GM12878 (cell line): Measurements from ENCODE around the gene CSF1. TPM values are rescaled to one million over a fixed set of nuclear protein-coding genes. Genes with fewer than 3 reads are reported as not detected.

ENCODE experiments used
- ATAC-seq: fragments of 200-7000 bp; cut with Tn5 transposase; 3 replicates; pipeline ENCODE4 v1.9.1; 2020; ENCODE audit warnings: mild to moderate bottlenecking, moderate library complexity
- BruUV-seq: library from RNA; stranded (reverse); fragments of 400-500 nt; replicated peaks from 2 replicates; lab custom pipeline; 2021; lab: Mats Ljungman, UMichigan
- CTCF ChIA-PET: fragments of 300-600 bp; sonication (Branson Sonifier 250); formaldehyde crosslinking; extraction: SDS; loops from one replicate; lab custom pipeline; 2021; ENCODE audit warnings: inconsistent platforms; lab: Yijun Ruan, JAX
- POLR2A ChIA-PET: fragments of 350-600 bp; formaldehyde crosslinking; extraction: SDS; loops from one replicate; lab custom pipeline; 2021; ENCODE audit warnings: inconsistent platforms; lab: Charles Lee
- RAD21 ChIA-PET: fragments of 300-600 bp; sonication (Branson Sonifier 250); formaldehyde crosslinking; loops from one replicate; lab custom pipeline; 2023; ENCODE audit warnings: antibody characterized with exemption; ENCODE audit not compliant: unreplicated experiment; lab: Charles Lee
- SMC1A ChIA-PET: fragments of 300-600 bp; sonication (Branson Sonifier 250); formaldehyde crosslinking; loops from one replicate; lab custom pipeline; 2023; ENCODE audit not compliant: unreplicated experiment, uncharacterized antibody; lab: Charles Lee
- DNase-seq: peaks from one replicate; pipeline ENCODE4 v3.0.0-alpha.2; 2011; ENCODE audit warnings: low read depth, low spot score
- FAIRE-seq: peaks from 3 replicates; lab custom pipeline; 2011; peaks lifted over from hg19 to GRCh38; lab: Jason Lieb, UNC
- H2AFZ ChIP-seq: 2 replicates; pipeline ENCODE4 v1.6.0; 2011; ENCODE audit warnings: low read depth, low read length, control low read depth; ENCODE audit not compliant: control insufficient read depth
- H3K27ac ChIP-seq: 2 replicates; pipeline ENCODE4 v1.5.1; 2011; ENCODE audit warnings: control low read depth; ENCODE audit not compliant: control insufficient read depth, insufficient read depth
- H3K27me3 ChIP-seq, 2 experiments: replicated peaks in 1 of 2; 2 replicates each; pipeline versions ENCODE4 v1.6.0 to v1.6.1; 2011; ENCODE audit warnings: low read length in 1 of 2; ENCODE audit not compliant: control insufficient read depth in 2 of 2, insufficient read depth in 2 of 2
- H3K36me3 ChIP-seq, 2 experiments: 2 replicates each; pipeline ENCODE4 v1.5.1; 2011; ENCODE audit warnings: low read length in 1 of 2; ENCODE audit not compliant: control insufficient read depth in 2 of 2, insufficient read depth in 2 of 2
- H3K4me1 ChIP-seq: 2 replicates; pipeline ENCODE4 v1.6.1; 2011; ENCODE audit warnings: mild to moderate bottlenecking, low read length, moderate library complexity, mixed read lengths; ENCODE audit not compliant: control insufficient read depth, insufficient read depth
- H3K4me2 ChIP-seq: 2 replicates; pipeline ENCODE4 v1.6.0; 2011; ENCODE audit warnings: control low read depth; ENCODE audit not compliant: control insufficient read depth, insufficient read depth
- H3K4me3 ChIP-seq: fragments of 200-600 bp; sonication (generic); 2 replicates; pipeline ENCODE4 v1.5.1; 2016
- H3K79me2 ChIP-seq: 2 replicates; pipeline ENCODE4 v1.6.0; 2011; ENCODE audit warnings: low read length; ENCODE audit not compliant: control insufficient read depth, insufficient read depth
- H3K9ac ChIP-seq: 2 replicates; pipeline ENCODE4 v1.8.0; 2011; ENCODE audit warnings: low read length, control low read depth, mixed read lengths; ENCODE audit not compliant: control insufficient read depth, insufficient read depth
- H3K9me3 ChIP-seq: replicated peaks from 3 replicates; pipeline ENCODE4 v1.5.1; 2011; ENCODE audit warnings: mild to moderate bottlenecking, low read length; ENCODE audit not compliant: control insufficient read depth, insufficient read depth
- H4K20me1 ChIP-seq: 2 replicates; pipeline ENCODE4 v1.6.0; 2011; ENCODE audit not compliant: control insufficient read depth, insufficient read depth
- ATF2 ChIP-seq: IDR thresholded peaks from 2 replicates; pipeline ENCODE4 v1.6.1; 2012; ENCODE audit warnings: low read length, inconsistent platforms
- BHLHE40 ChIP-seq, 2 experiments: fragments of 450-650 bp in 1 of 2; IDR thresholded peaks; 2 replicates each; pipeline ENCODE4 v1.6.1; 2011 to 2017; ENCODE audit warnings: low read depth in 2 of 2, borderline replicate concordance in 1 of 2, improper control_type of control experiment in 1 of 2, low read length in 1 of 2, mild to moderate bottlenecking in 1 of 2
- CEBPB ChIP-seq, 2 experiments: fragments of 150-350 bp in 1 of 2; IDR thresholded peaks; 2 replicates each; pipeline ENCODE4 v1.6.1; 2012 to 2014; ENCODE audit warnings: low read depth in 2 of 2, low read length in 2 of 2, borderline replicate concordance in 1 of 2, inconsistent platforms in 1 of 2
- E4F1 ChIP-seq: fragments of 450-650 bp; IDR thresholded peaks from 2 replicates; pipeline ENCODE4 v1.6.1; 2018; ENCODE audit warnings: borderline replicate concordance, mild to moderate bottlenecking; ENCODE audit not compliant: partially characterized antibody
- EP300 ChIP-seq, 2 experiments: fragments of 150-350 bp in 1 of 2; IDR thresholded peaks; 2 replicates each; pipeline ENCODE4 v1.6.1; 2011 to 2012; ENCODE audit warnings: low read depth in 2 of 2, low read length in 2 of 2, borderline replicate concordance in 1 of 2, improper control_type of control experiment in 1 of 2, inconsistent platforms in 1 of 2; ENCODE audit not compliant: control insufficient read depth in 1 of 2
- JUND ChIP-seq: IDR thresholded peaks from 2 replicates; pipeline ENCODE4 v1.6.1; 2012; ENCODE audit warnings: low read depth, mild to moderate bottlenecking, low read length, improper control_type of control experiment, moderate library complexity
- RB1 ChIP-seq: fragments of 450-650 bp; formaldehyde crosslinking; IDR thresholded peaks from 2 replicates; pipeline ENCODE4 v1.6.1; 2017; ENCODE audit warnings: mild to moderate bottlenecking, borderline replicate concordance
- TAF1 ChIP-seq: IDR thresholded peaks from 2 replicates; pipeline ENCODE4 v1.6.1; 2011; ENCODE audit warnings: mild to moderate bottlenecking, low read depth, low read length, borderline replicate concordance
- TCF12 ChIP-seq: IDR thresholded peaks from 2 replicates; pipeline ENCODE4 v1.6.1; 2011; ENCODE audit warnings: low read depth, mild to moderate bottlenecking, low read length
- WGBS: methylation state at CpG from one replicate; pipeline ENCODE4 v1.1.6; 2016; ENCODE audit warnings: low lambda C conversion rate; ENCODE audit not compliant: insufficient replicate concordance, insufficient coverage; ENCODE audit errors: missing lambda C conversion rate; 5-methylcytosine and 5-hydroxymethylcytosine counted together
- in situ Hi-C: fragments of 300-500 bp; cut with MboI; formaldehyde crosslinking; loops from 9 replicates; pipeline ENCODE4 v1.14.3; 2018; ENCODE audit warnings: mixed read lengths
- intact Hi-C: fragments of 100-400 bp; cut with micrococcal nuclease; formaldehyde crosslinking; loops from one replicate; pipeline ENCODE4 v1.14.2; 2022; ENCODE audit not compliant: unreplicated experiment
- polyA plus RNA-seq, 11 experiments: library from polyadenylated mRNA; depleted of rRNA in 4 of 11; unstranded in 6 of 11; stranded (reverse) in 5 of 11; fragments of >200 nt; fragmentation: Nextera tagmentation in 4 of 11; fragmentation: Illumina TruSeq in 1 of 11; extraction: Ambion mirVana in 4 of 11; extraction: Trizol in 1 of 11; gene quantifications; 1 replicate in 1 of 11; 2 replicates in 10 of 11; pipeline versions ENCODE4 v1.2.1 to v1.2.3, GENCODE V29; 2011 to 2016; ENCODE audit warnings: inconsistent platforms in 2 of 11, missing spikeins in 2 of 11, low read depth in 1 of 11
- total RNA-seq, 4 experiments: library from RNA; depleted of rRNA in 3 of 4; stranded (reverse); fragments of >200 nt in 3 of 4; fragmentation: Illumina TruSeq in 1 of 4; extraction: Trizol in 1 of 4; gene quantifications; 2 replicates each; pipeline versions ENCODE4 v1.2.1 to v1.2.3, GENCODE V29; 2013 to 2021
- TF ChIP-seq, protein P1 (sequence below): fragments of 450-650 bp; IDR thresholded peaks from 2 replicates; pipeline ENCODE4 v1.6.1; 2016; ENCODE audit warnings: mild to moderate bottlenecking, moderate library complexity, borderline replicate concordance
- TF ChIP-seq, protein P2 (sequence below): IDR thresholded peaks from 2 replicates; pipeline ENCODE4 v1.6.1; 2011; ENCODE audit warnings: low read depth, mild to moderate bottlenecking, low read length, moderate library complexity, borderline replicate concordance; ENCODE audit errors: extremely low read depth

Gene CSF1
- total and polyA plus RNA-seq, 10 of the 15 experiments (the other 5 are each of a cell fraction or from before 2014, with no cell fraction given): 1.2 to 32.4 (median 13.0) TPM

GRCh38 chr1:109895720-109896504 is 14.7 kb upstream of the CSF1 start (continued):
- TF ChIP-seq, protein P1, sequence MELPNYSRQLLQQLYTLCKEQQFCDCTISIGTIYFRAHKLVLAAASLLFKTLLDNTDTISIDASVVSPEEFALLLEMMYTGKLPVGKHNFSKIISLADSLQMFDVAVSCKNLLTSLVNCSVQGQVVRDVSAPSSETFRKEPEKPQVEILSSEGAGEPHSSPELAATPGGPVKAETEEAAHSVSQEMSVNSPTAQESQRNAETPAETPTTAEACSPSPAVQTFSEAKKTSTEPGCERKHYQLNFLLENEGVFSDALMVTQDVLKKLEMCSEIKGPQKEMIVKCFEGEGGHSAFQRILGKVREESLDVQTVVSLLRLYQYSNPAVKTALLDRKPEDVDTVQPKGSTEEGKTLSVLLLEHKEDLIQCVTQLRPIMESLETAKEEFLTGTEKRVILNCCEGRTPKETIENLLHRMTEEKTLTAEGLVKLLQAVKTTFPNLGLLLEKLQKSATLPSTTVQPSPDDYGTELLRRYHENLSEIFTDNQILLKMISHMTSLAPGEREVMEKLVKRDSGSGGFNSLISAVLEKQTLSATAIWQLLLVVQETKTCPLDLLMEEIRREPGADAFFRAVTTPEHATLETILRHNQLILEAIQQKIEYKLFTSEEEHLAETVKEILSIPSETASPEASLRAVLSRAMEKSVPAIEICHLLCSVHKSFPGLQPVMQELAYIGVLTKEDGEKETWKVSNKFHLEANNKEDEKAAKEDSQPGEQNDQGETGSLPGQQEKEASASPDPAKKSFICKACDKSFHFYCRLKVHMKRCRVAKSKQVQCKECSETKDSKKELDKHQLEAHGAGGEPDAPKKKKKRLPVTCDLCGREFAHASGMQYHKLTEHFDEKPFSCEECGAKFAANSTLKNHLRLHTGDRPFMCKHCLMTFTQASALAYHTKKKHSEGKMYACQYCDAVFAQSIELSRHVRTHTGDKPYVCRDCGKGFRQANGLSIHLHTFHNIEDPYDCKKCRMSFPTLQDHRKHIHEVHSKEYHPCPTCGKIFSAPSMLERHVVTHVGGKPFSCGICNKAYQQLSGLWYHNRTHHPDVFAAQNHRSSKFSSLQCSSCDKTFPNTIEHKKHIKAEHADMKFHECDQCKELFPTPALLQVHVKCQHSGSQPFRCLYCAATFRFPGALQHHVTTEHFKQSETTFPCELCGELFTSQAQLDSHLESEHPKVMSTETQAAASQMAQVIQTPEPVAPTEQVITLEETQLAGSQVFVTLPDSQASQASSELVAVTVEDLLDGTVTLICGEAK: no peak
- TF ChIP-seq JUND (no peak), TAF1 (no peak)

GRCh38 chr1:109896681-109897080 is 14.0 kb upstream of the CSF1 start:
- Histone ChIP-seq H3K4me3 (no peak overlapping the region), H3K9me3 (no peaks in the 10 kb centered on the region), H3K9ac (no peak overlapping the region), H2AFZ (no peak overlapping the region), H3K4me2 (no peak overlapping the region), H3K4me1 (peaks cover 44% of the 10 kb centered on the region), H4K20me1 (no peaks in the 10 kb centered on the region), H3K27me3 (no peaks in the 10 kb centered on the region), H3K27ac (no peak overlapping the region), H3K79me2 (no peaks in the 10 kb centered on the region), H3K36me3 (no peaks in the 10 kb centered on the region)
- CTCF ChIA-PET: no interaction called here
- SMC1A ChIA-PET: interaction anchor here (0.9 to 1.5 kb wide), 4 partner anchors 9 to 113 kb away, joined by 3 to 4 read pairs (median 3); no protein-coding TSS in a partner anchor
- ATAC-seq (no peak), FAIRE-seq (no peak), DNase-seq (no peak)
- intact Hi-C loops (no loop called here), in situ Hi-C loops (no loop called here)
- BruUV-seq: no TSS peak
- 74% methylated on average over 8 of the region's 8 CpGs for WGBS
- RAD21 ChIA-PET: interaction anchor here (0.8 kb wide), 1 partner anchor 88 kb away, joined by 3 read pairs; the partner anchor contains the start of gene AHCYL1
- POLR2A ChIA-PET: interaction anchor here (1.1 kb wide), 1 partner anchor 12 kb away, joined by 3 read pairs; no protein-coding TSS in a partner anchor
- TF ChIP-seq, protein P2, sequence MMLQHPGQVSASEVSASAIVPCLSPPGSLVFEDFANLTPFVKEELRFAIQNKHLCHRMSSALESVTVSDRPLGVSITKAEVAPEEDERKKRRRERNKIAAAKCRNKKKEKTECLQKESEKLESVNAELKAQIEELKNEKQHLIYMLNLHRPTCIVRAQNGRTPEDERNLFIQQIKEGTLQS: no peak
- no peak for TF ChIP-seq RB1
- TF ChIP-seq EP300 (IDR thresholded peaks at IDR 0.05; ENCODE audit: borderline replicate concordance in 1 of 2, control insufficient read depth in 1 of 2, low read depth in 2 of 2, low read length in 2 of 2): no peak
- no peak for TF ChIP-seq ATF2
- no peak for TF ChIP-seq E4F1
- no peak for TF ChIP-seq TCF12
- no peak for TF ChIP-seq TAF1
- no peak for TF ChIP-seq BHLHE40 (IDR thresholded peaks at IDR 0.05; ENCODE audit: borderline replicate concordance in 1 of 2, low read depth in 2 of 2, low read length in 1 of 2)
- no peak for TF ChIP-seq CEBPB (IDR thresholded peaks at IDR 0.05; ENCODE audit: borderline replicate concordance in 1 of 2, low read depth in 2 of 2, low read length in 2 of 2)
